Fibroblast of peridontal ligament (primary cell): Measurements from ENCODE around the gene IMPA2.
A peak's percentile ranks its signal among the peaks of the same experiment; 100 is the strongest.

Experiments
- DNase-seq: peaks from one replicate; pipeline ENCODE4 v3.0.0-alpha.2; 2010; ENCODE audit errors: extremely low read depth

Gene IMPA2

GRCh38 chr18:11989966-11990380, 8.7 kb downstream of the IMPA2 start:
- DNase-seq = no peak

GRCh38 chr18:11990539-11990938, 9.2 kb downstream of the IMPA2 start:
- no peak for DNase-seq

- no peak for DNase-seq
Observed at GRCh38 chr18:11991021-11991795, 9.9 kb downstream of the IMPA2 start.

DNA sequence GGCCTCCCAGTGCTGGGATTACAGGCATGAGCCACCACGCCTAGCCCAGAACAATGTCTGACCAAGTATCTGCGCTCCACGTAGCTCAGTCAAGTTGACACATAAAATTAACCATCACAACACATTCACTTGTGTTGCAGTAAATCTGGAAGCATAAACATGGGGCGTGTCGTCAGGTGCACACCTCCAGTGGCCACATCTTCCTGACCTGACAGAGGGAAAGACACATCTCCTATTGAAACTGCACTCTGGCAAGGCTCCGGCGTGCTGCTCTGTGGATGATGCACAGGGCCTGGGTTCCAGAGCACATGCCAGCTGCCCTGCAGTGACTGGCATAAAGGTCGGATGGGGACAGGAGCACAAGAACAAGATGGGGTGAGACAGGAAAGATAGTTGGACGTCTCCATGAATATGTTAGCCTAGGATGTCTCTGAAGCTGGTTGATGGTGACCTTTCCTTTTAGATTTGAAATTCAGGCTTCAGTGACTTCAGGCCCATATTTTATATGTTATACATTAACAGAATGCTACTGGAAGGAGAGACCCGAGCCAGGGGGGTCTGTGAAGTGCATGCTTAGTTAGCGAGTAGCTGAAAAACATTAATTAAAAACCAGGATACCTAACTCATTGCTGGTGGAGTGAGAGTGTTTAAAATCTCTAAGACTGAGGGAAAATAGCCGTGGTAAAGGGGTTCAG, 10.9 kb downstream of the IMPA2 start:
- DNase-seq = no peak

- no peak for DNase-seq
Observed at GRCh38 chr18:11993264-11993916, 12.1 kb downstream of the IMPA2 start.

GRCh38 chr18:11994336-11994702, 13.0 kb downstream of the IMPA2 start:
- peak; percentile 82 for DNase-seq

DNA sequence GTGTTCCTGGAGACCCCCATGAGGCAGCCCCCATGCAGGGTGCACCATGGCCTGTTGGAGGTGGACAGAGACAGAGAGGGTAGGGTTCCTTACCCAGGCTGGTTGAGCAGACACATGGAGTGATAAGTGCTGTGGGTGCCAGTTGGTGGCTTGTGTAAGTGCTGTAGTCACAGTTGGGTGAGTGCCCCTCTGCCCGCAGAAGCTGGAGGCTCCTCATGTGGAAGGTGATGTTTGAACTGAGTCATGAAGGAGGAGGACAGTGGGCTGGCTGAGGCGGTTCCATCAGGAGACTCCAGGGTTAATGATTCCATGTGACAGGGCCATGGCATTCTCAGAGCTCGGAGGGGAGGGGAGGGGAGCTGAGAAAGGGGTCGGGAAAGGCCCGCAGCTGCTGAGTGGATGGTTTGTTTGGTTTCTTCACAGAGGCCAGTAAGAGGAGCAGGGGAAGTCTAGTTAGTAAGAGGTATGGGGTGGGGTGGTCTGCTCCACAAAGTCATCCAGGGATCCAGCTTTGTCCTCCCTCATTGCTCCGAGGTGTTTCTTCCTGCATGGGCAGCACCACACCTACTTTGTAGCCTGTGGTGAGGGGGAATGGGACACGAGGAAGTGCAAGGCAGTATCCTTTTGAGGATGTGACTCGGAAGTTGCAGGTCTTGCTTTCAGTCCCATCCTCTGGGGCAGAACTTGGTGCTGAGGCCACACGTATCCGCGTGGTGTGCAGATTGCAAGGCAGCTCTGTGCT, 13.6 kb downstream of the IMPA2 start:
- DNase-seq = no peak

GRCh38 chr18:11995445-11996189, 14.3 kb downstream of the IMPA2 start:
- DNase-seq = peak; percentile 77

DNA sequence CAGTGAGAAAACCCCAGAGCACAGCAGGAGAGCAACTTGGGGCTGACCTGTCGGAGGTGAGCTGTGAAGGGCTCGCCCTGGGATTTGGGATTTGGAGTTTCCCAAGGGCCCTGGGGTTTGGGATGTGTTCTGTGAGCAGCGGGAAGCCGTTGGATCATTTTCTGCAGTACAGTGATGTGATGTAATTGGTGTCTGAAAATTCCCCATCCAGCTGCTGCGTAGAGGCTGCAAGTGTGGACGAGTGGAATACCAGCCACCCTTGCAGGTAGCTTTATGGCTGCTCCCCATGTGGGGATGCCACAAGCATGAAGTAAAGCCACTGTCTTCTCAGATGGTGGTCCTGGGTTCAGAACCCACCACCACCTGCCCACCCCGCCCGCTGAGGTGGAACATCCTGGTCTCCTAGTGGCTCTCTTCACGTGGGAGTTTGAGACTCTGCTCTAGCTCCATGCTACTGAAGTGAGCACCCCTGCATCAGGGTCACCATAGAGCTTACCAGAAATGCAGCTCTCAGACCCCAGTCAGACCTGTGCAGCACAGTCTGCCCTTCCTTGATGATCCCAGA, 15.0 kb downstream of the IMPA2 start:
- DNase-seq = no peak

- DNase-seq = no peak
Observed at GRCh38 chr18:11996907-11997306, 15.6 kb downstream of the IMPA2 start.

GRCh38 chr18:11997466-11997865, 16.2 kb downstream of the IMPA2 start:
- no peak for DNase-seq

DNA sequence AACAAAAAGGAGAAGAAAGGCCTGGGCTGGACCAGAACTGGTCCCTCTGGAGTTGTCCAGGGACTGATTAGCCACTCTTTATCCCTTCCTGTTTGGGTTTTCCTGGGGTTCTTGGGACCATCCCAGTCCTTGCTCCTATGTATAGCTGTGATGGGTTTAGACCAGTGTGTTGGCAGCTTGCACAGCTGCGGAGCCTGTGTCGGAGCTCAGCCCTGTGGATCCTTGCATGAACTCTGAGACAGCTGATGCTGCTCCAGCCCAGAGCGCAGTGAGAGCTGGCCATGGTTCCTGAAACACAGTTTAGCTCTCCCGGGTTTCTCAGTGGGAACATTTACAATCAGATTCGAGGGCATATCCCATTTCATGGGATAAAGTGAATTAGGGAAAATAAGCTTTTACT, 16.9 kb downstream of the IMPA2 start:
- DNase-seq = no peak

- no peak for DNase-seq
Observed at GRCh38 chr18:11999429-11999828, 18.1 kb downstream of the IMPA2 start.

DNA sequence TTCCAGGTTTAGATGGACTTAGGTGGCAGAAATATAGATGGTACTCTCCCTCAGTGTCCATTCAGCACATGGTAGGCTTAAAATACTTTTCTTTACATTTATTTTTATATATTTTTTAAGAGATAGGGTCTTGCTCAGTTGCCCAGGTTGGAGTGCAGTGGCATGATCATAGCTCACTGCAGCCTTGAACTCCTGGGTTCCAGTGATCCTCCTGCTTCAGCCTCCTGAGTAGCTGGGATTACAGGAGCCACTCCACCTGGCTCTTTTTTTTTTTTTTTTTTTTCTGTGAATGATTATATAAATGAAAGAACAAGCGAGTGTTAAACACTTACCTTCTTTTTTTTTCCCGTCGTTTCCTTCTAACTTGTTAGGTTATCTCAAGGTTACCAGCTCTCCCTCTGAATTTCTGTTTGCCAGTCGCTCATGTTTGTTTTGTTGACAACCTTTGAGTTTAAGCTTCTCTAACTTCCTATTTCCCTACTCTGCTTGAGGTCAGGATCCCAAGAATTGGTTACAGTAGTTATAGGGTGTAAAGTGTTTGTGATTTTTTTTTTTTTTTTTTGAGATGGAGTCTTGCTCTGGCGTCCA, 18.9 kb downstream of the IMPA2 start:
- no peak for DNase-seq

DNA sequence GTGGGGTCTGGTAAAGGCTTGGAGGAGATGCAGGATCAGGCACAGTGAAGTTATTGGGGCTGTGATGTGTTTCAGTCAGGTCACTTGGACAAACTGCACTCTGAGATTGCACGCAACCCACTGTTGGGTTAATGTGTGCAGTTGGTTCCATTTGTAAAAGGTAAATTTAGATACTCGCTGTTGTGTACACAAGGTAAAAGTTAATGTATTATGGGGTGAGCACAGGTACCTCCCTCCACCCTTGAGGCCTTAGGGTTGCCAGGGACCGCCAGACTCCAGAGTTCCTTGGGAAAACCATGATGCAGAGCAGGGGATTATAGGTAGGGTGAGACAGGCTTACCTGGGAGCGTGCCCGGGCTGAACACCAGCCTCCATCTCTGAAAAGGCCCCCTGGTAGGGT, 20.1 kb downstream of the IMPA2 start:
- DNase-seq = no peak

DNA sequence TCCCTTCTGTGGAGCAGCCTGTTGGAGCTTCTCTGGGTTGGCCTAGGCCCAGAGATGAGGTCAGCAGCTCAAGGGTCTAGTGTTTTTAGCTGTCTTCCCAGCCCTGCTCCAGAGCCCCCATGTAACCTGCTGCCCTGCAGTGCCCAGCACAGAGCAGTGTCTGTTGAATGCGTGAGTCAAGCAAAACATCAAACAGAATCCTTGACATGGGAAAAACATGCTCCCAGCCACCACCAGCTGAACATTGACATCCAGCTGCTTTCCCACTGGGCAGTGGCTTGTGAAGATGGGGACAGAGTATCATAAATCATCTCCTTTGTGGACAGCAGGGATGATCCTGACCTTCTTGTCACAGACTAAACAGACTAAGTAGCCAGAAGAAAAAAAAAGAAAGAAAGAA, 22.6 kb downstream of the IMPA2 start:
- DNase-seq = no peak

GRCh38 chr18:12005538-12006487, 24.5 kb downstream of the IMPA2 start:
- no peak for DNase-seq

- DNase-seq = no peak
Observed at GRCh38 chr18:12006488-12006840, 25.2 kb downstream of the IMPA2 start.

GRCh38 chr18:12007063-12007462, 25.8 kb downstream of the IMPA2 start:
- DNase-seq = no peak
